Activated CD4-positive, CD25-positive, alpha-beta regulatory T cell (primary cell): Measurements from ENCODE around the gene CENPE.

Experiments
- DNase-seq, 4 experiments: peaks; one replicate each; lab custom pipeline; 2025; lab: John Stamatoyannopoulos, UW

The CENPE gene

DNA sequence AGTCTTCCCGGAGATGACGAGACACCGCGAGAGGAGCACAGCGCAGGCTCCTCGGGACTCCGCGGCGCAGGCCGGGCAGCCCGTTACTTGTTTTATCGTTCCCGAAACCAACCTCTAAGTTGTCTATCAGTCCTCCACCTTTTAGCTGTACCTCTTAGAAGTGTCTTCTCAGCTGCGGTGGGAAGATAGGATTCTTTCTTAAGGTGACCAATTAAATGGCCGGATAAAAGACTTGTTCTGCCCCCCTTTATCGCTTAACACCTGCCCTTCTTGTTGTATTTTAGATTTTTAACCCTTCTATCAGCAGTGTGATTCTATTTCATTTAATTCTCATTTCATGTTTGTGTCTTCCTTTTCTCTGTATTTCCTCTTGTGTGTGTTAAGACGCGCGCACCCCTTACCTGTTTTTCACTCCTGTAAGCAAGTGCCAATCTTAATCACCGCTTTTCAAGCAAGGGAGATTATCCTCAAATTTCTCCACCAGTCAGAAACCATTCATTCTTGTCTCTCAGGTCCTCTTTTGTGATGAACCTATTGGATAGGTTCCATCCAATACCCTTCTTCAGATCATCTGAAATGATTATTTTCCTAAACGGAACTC, 121.3 kb downstream of the CENPE start, which contains the start of gene SLC9B2:
Gene SLC9B2 (minus strand): TSS at position 15 of the 601 bp plus-strand sequence. CDS start 9,211 bp downstream, outside the sequence.
- no peak for DNase-seq

DNA sequence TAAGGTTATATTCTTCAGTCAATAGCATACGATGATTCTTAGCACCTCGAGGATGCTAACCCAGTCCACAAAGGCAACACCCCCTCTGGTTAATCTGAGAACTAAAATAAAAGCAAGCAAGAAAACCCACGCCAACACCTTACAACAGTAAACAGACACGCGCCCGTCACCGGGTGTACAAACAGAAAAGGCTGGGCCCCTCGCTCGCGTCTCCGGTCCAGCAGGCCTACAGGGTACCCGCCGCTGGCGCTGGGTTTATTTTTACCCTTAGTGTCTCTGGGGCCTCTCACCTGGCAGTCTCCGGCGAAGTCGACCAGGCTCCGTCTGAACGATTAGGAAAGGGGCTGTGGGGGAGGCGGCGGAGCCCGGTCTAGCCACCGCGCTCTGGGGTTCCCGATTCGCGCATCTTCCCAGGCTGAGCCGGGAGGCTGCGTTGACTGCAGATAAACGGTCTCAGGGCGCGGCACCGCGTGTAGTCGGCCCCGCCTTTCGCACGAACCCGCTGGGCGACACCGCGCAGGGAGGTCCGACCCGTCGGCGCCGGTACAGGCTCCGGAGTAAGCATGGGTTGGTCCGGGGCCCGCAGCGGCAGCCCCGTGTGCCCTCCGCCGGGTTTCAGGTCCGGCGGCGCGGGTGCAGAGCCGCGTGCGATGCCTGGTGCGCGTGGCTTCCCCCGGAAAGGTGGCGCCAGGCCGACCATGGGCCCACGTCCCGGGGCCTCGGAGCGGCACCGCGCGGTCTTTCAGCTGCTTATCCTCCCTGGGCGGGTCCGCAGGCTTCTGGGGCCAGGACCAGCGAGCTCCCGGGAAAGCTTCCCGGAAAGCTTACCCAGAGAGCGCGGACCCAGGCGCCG, 122.0 kb downstream of the CENPE start:
- DNase-seq, result peak; percentile 43 to 61 (median 49)

DNA sequence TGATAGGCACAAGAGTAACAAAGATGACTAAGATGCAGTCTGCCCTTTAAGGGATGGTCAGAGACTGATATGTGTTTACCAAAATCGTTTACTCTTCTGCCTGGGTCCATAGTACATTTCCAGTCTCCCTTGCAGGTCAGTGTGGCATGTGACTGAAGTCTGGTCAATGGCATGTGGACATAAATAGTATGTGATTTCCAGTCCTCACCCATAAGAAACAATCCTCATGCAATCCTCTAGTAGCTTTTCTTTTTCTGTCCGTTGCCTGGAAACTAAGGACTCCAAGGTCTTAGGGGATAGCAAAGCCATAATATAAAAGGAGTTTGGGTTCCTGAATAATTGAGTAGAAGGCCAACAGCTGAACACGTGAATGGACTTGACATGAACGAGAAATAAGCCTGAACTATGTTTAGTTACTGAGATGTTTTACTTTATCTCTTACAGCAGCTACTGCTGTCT, 122.7 kb downstream of the CENPE start:
- no peak for DNase-seq

DNA sequence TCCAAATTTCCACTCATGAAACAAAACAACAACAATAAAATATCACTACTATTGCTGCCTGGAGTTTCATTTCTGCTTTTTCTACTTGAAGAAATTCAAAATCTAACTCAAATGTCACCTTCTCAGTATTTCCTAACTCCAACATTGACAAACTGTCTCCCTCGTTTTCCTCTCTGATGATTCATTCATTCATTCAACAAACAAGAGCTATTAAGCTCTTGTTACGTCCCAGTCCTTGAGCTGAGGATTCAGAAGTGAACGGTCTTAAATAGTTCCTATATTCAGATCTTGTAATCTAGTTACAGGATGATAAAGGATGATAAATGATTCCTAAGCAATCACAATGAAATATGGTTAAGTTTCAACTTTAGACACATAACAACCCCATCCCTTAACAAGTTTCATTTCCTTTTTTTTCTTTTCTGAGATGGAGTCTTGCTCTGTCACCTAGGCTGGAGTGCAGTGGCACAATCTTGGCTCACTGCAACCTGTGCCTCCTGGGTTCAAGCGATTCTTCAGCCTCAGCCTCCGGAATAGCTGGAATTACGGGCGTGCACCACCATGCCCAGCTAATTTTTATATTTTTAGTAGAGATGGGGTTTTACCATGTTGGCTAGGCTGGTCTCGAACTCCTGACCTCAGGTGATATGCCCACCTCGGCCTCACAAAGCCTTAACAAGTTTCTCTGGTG, 123.3 kb downstream of the CENPE start:
- no peak for DNase-seq

DNA sequence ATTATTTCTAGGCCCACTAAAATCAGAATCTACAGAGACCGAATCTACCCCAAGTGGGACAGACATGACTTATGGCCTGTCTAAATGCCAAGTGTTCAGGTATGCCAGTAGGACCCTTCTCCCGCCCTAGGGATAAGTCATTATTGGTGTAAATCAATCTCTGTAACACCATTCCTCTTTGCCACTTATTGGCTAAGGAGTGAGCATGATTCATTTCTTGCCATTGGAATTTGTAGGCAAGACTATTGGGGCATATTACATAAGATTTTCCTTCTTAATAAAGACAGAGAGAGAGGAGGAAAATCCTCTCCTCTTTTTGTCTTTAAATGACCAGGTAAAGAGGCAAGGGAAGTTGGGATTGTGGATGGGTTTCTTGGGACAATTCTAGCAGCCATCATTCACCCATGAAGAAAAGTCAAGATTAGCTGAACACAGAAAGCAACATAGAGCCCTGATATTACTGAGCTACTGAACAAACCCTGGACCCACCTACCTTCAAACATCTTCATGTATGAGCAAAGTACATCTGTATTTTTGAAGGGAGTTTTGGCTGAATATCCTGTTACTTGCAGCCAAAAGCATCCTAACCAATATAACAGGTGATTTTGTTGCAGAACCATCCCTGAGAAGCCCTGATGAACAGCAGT, 124.2 kb downstream of the CENPE start:
- DNase-seq, result no peak

DNA sequence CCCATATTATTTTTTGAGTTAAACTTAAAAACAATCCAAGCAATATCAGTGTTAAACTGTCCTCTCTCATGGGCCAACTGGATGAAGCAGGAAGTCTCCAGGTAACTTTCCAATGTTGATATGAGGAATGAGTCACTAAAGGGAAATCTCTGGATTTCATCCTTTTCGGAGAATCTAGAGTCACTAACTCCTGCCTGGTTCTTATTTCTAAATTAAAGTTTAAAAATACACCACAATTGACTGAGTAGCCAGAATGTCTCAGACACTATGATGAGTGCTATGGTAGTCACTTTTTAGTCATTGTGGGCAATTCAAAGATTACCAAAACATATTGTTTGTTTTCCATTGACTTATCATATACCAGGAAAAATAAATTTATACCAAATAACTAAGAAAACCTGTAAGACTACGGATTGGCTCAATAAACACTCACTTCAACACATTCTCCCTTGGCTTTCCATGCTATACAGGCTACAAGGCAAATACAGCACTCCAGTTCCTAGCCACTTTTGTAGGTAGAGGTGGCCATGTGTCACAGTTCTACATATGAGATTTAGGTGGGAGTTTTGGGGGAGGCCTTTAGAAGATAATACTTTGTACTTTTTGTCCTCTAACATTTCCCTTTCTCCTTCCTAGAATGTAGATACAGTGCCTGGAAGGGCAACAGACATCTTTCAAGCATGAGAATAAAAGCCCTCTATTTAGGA, 130.1 kb downstream of the CENPE start:
- no peak for DNase-seq

DNA sequence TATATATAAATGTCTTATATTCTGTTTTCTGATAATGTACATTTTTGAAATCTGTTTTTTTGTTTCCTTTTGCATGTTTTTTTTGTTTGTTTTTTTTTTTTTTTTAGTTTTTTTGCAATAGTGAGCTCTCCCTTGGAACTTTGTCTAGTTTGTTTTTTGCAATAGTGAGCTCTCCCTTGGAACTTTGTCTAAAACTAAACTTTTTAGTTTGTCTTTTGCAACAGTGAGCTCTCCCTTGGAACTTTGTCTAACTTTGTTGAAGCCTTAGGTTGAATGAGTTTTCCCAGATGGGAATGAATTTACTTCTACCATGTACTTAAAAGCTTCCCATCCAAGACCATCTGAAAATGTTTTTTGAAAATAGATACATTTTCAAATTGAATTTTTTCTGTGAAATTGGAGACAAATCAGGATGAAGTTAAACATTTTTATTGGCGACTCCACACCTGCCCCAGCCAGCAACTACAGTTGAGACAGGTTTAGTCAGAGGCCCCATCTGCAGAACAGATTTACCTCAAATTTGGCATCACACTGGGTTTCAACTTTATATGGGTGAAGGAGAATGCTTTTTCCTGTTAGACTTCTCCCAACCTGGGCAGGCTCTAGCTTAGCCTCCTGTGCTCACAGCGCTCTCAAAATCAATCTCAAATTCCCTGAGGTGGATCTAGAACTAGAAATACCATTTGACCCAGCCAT, 137.5 kb downstream of the CENPE start:
- DNase-seq, result no peak
